ENCODE results near the gene SNX13.
"Not testable (repeated sequence)": the region's sequence is repeated elsewhere in the genome, so short reads cannot be mapped to it uniquely, and the experiment has no call there.

The SNX13 gene

GRCh38 chr7:17910377-17910776, 29.9 kb downstream of the SNX13 start:
- H3K4me2 ChIP-seq (ENCODE audit: low read length): no peak overlapping the region
- no peak overlapping the region for H3K4me3 ChIP-seq (ENCODE audit: low read length)
- H3K9ac ChIP-seq (ENCODE audit: low read depth, low read length): no peak overlapping the region
- no peaks in the 10 kb centered on the region for H3K27me3 ChIP-seq (ENCODE audit: control insufficient read depth, insufficient read depth, low read length)
- peaks cover 1% of the 10 kb centered on the region for H3K4me1 ChIP-seq (ENCODE audit: control insufficient read depth, insufficient read depth, low read length)
- H3K36me3 ChIP-seq (ENCODE audit: insufficient read depth, low read length): no peaks in the 10 kb centered on the region
- H3K9me3 ChIP-seq (replicated peaks; ENCODE audit: low read length): no peaks in the 10 kb centered on the region

DNA sequence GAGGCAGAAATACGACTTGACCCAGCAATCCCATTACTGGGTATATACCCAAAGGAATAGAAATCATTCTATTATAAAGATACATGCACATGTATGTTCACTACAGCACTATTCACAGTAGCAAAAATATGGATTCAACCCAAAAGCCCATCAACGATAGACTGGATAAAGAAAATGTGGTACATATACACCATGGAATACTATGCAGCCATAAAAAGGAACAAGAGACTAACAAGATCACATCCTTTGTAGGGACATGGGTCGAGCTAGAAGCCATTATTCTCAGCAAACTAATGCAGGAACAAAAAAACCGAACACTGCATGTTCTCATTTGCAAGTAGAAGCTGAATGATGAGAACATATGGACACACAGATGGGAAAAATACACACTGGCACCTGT, 31.0 kb downstream of the SNX13 start:
- H3K36me3 ChIP-seq (ENCODE audit: insufficient read depth, low read length); H3K27me3 ChIP-seq (ENCODE audit: control insufficient read depth, insufficient read depth, low read length); H3K4me3 ChIP-seq (ENCODE audit: low read length); H3K9me3 ChIP-seq (replicated peaks; ENCODE audit: low read length); H3K4me1 ChIP-seq (ENCODE audit: control insufficient read depth, insufficient read depth, low read length); H3K9ac ChIP-seq (ENCODE audit: low read depth, low read length); H3K4me2 ChIP-seq (ENCODE audit: low read length): not testable (repeated sequence)

GRCh38 chr7:17907014-17907413, 33.3 kb downstream of the SNX13 start:
- no peaks in the 10 kb centered on the region for H3K36me3 ChIP-seq (ENCODE audit: insufficient read depth, low read length)
- no peak overlapping the region for H3K4me3 ChIP-seq (ENCODE audit: low read length)
- no peaks in the 10 kb centered on the region for H3K4me1 ChIP-seq (ENCODE audit: control insufficient read depth, insufficient read depth, low read length)
- H3K4me2 ChIP-seq (ENCODE audit: low read length): no peak overlapping the region
- H3K27me3 ChIP-seq (ENCODE audit: control insufficient read depth, insufficient read depth, low read length): no peaks in the 10 kb centered on the region
- H3K9me3 ChIP-seq (replicated peaks; ENCODE audit: low read length): no peaks in the 10 kb centered on the region
- no peak overlapping the region for H3K9ac ChIP-seq (ENCODE audit: low read depth, low read length)

DNA sequence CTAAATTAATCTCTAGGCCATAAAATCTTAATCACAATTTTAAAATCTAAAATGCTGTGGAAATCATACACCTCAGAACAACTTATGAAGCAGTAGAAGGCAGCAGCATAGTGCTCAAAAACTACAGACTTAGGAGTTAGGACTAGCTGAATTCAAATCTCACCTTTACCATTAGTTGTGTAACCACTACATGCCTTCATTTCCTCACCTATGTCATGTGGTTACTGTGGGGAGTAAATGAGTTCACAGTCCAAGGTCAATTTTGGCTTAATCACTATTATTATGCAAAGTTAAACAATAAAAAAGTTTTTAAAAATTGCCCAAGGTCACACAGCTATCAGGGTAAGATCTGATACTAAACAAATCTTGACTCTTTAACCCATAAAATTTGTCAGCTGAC, 37.0 kb downstream of the SNX13 start:
- Histone ChIP-seq H3K27me3 (ENCODE audit: control insufficient read depth, insufficient read depth, low read length) (no peaks in the 10 kb centered on the region), H3K4me3 (ENCODE audit: low read length) (no peak overlapping the region), H3K9me3 (replicated peaks; ENCODE audit: low read length) (no peaks in the 10 kb centered on the region), H3K4me2 (ENCODE audit: low read length) (no peak overlapping the region), H3K9ac (ENCODE audit: low read depth, low read length) (no peak overlapping the region), H3K4me1 (ENCODE audit: control insufficient read depth, insufficient read depth, low read length) (no peaks in the 10 kb centered on the region), H3K36me3 (ENCODE audit: insufficient read depth, low read length) (no peaks in the 10 kb centered on the region)

DNA sequence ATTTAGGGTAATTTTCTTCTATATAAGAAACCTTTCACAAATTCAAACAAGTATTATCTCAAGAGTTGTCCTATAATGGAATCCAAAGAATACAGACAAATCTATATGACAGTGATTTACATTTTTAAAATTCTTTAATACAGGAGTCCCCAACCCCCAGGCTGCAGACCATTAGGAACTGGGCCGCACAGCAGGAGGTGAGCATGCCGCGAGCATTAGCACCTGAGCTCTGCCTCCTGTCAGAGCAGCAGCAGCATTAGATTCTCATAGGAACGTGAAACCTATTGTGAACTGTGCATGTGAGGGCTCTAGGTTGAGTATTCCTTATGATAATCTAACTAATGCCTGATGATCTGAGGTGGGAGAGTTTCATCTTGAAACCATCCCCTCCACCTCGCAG, 37.7 kb downstream of the SNX13 start:
- H3K4me1 ChIP-seq (ENCODE audit: control insufficient read depth, insufficient read depth, low read length): no peaks in the 10 kb centered on the region
- H3K4me3 ChIP-seq (ENCODE audit: low read length): no peak overlapping the region
- H3K9ac ChIP-seq (ENCODE audit: low read depth, low read length): no peak overlapping the region
- no peaks in the 10 kb centered on the region for H3K9me3 ChIP-seq (replicated peaks; ENCODE audit: low read length)
- no peaks in the 10 kb centered on the region for H3K36me3 ChIP-seq (ENCODE audit: insufficient read depth, low read length)
- no peaks in the 10 kb centered on the region for H3K27me3 ChIP-seq (ENCODE audit: control insufficient read depth, insufficient read depth, low read length)
- H3K4me2 ChIP-seq (ENCODE audit: low read length): no peak overlapping the region

GRCh38 chr7:17900464-17900863, 39.8 kb downstream of the SNX13 start:
- no peak overlapping the region for H3K4me2 ChIP-seq (ENCODE audit: low read length)
- H3K36me3 ChIP-seq (ENCODE audit: insufficient read depth, low read length): no peaks in the 10 kb centered on the region
- H3K4me1 ChIP-seq (ENCODE audit: control insufficient read depth, insufficient read depth, low read length): no peaks in the 10 kb centered on the region
- no peaks in the 10 kb centered on the region for H3K27me3 ChIP-seq (ENCODE audit: control insufficient read depth, insufficient read depth, low read length)
- no peak overlapping the region for H3K4me3 ChIP-seq (ENCODE audit: low read length)
- no peaks in the 10 kb centered on the region for H3K9me3 ChIP-seq (replicated peaks; ENCODE audit: low read length)
- no peak overlapping the region for H3K9ac ChIP-seq (ENCODE audit: low read depth, low read length)

- H3K9me3 ChIP-seq (replicated peaks; ENCODE audit: low read length): no peaks in the 10 kb centered on the region
- H3K9ac ChIP-seq (ENCODE audit: low read depth, low read length): no peak overlapping the region
- H3K4me3 ChIP-seq (ENCODE audit: low read length): no peak overlapping the region
- no peaks in the 10 kb centered on the region for H3K4me1 ChIP-seq (ENCODE audit: control insufficient read depth, insufficient read depth, low read length)
- H3K4me2 ChIP-seq (ENCODE audit: low read length): no peak overlapping the region
- H3K36me3 ChIP-seq (ENCODE audit: insufficient read depth, low read length): no peaks in the 10 kb centered on the region
- H3K27me3 ChIP-seq (ENCODE audit: control insufficient read depth, insufficient read depth, low read length): no peaks in the 10 kb centered on the region
Measured at GRCh38 chr7:17898111-17898510, 42.2 kb downstream of the SNX13 start.

DNA sequence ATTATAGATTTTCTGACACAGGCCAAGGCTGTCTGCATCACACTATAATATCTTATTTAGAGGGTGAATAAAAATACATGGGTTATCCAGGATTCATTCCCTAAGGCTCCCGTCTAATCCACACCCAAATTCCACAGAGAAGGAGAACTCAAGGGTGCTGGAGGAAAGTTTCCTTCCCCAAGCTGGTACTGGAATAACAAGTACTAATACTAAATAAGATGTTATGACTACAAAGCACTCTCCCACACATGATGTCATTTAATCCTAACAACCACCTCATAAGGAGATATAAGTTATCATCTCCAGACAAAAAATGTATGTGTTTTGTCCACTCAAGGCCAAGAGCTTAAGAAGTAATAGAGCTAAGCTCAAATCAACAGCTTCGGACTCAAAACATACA, 53.0 kb downstream of the SNX13 start:
- H3K4me3 ChIP-seq (ENCODE audit: low read length): no peak overlapping the region
- peaks cover 25% of the 10 kb centered on the region for H3K36me3 ChIP-seq (ENCODE audit: insufficient read depth, low read length)
- H3K4me1 ChIP-seq (ENCODE audit: control insufficient read depth, insufficient read depth, low read length): no peaks in the 10 kb centered on the region
- no peak overlapping the region for H3K9ac ChIP-seq (ENCODE audit: low read depth, low read length)
- H3K27me3 ChIP-seq (ENCODE audit: control insufficient read depth, insufficient read depth, low read length): no peaks in the 10 kb centered on the region
- no peaks in the 10 kb centered on the region for H3K9me3 ChIP-seq (replicated peaks; ENCODE audit: low read length)
- no peak overlapping the region for H3K4me2 ChIP-seq (ENCODE audit: low read length)

DNA sequence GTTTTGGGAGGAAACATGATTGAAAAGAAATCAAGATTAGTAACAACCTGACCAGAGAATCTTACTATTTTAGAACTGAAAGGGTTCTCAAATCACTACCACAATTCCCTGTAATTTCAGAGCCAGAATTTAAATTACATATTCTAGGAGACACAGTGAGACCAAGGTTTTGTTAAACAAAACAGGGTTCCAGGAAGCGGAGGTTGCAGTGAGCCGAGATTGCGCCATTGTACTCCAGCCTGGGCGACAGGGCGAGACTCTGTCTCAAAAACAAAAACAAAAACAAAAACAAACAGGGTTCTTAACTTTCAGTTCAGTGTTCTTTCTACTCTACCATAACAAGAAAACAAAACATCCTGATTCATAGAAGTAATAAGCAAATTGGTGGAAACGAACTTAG, 57.6 kb downstream of the SNX13 start:
- peaks cover 7% of the 10 kb centered on the region for H3K36me3 ChIP-seq (ENCODE audit: insufficient read depth, low read length)
- no peak overlapping the region for H3K4me2 ChIP-seq (ENCODE audit: low read length)
- no peaks in the 10 kb centered on the region for H3K9me3 ChIP-seq (replicated peaks; ENCODE audit: low read length)
- H3K4me1 ChIP-seq (ENCODE audit: control insufficient read depth, insufficient read depth, low read length): no peaks in the 10 kb centered on the region
- H3K27me3 ChIP-seq (ENCODE audit: control insufficient read depth, insufficient read depth, low read length): no peaks in the 10 kb centered on the region
- no peak overlapping the region for H3K9ac ChIP-seq (ENCODE audit: low read depth, low read length)
- H3K4me3 ChIP-seq (ENCODE audit: low read length): no peak overlapping the region

DNA sequence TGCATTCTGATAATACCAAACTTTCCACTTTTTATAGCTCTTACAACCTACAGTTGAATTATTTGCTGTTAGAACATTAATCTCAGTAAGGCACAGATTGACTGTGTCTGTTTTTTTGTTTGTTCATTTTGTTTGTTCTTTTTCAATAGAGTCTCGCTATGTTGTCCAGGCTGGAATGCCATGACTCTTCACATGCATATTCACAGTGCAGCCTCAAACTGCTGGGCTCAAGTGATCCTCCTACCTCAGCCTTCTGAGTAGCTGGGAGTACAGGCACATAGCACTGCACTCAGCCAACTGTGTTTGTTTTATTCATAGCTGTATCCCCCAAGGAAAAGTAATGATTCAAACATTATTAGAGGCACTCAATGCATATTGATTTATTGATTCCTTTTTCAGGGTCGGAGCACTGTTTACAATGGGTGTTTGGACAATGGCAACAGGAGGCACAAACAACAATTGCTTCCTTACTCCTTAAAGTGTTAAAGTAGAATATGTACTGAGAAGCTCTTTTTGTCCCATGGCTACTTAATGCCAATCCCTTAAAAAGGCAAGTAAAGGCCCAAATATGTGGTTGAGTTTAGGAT, 61.1 kb downstream of the SNX13 start:
- Histone ChIP-seq H3K9ac (ENCODE audit: low read depth, low read length) (no peak overlapping the region), H3K36me3 (ENCODE audit: insufficient read depth, low read length) (peaks cover 14% of the 10 kb centered on the region), H3K9me3 (replicated peaks; ENCODE audit: low read length) (no peaks in the 10 kb centered on the region), H3K4me3 (ENCODE audit: low read length) (no peak overlapping the region), H3K27me3 (ENCODE audit: control insufficient read depth, insufficient read depth, low read length) (no peaks in the 10 kb centered on the region), H3K4me2 (ENCODE audit: low read length) (no peak overlapping the region), H3K4me1 (ENCODE audit: control insufficient read depth, insufficient read depth, low read length) (no peaks in the 10 kb centered on the region)

GRCh38 chr7:17878627-17879026, 61.7 kb downstream of the SNX13 start:
- Histone ChIP-seq H3K36me3 (ENCODE audit: insufficient read depth, low read length) (peaks cover 14% of the 10 kb centered on the region), H3K27me3 (ENCODE audit: control insufficient read depth, insufficient read depth, low read length) (no peaks in the 10 kb centered on the region), H3K4me2 (ENCODE audit: low read length) (no peak overlapping the region), H3K9me3 (replicated peaks; ENCODE audit: low read length) (no peaks in the 10 kb centered on the region), H3K9ac (ENCODE audit: low read depth, low read length) (no peak overlapping the region), H3K4me3 (ENCODE audit: low read length) (no peak overlapping the region), H3K4me1 (ENCODE audit: control insufficient read depth, insufficient read depth, low read length) (no peaks in the 10 kb centered on the region)

- no peak overlapping the region for H3K4me2 ChIP-seq (ENCODE audit: low read length)
- H3K27me3 ChIP-seq (ENCODE audit: control insufficient read depth, insufficient read depth, low read length): no peaks in the 10 kb centered on the region
- no peaks in the 10 kb centered on the region for H3K9me3 ChIP-seq (replicated peaks; ENCODE audit: low read length)
- H3K36me3 ChIP-seq (ENCODE audit: insufficient read depth, low read length): peaks cover 27% of the 10 kb centered on the region
- H3K4me3 ChIP-seq (ENCODE audit: low read length): no peak overlapping the region
- H3K4me1 ChIP-seq (ENCODE audit: control insufficient read depth, insufficient read depth, low read length): no peaks in the 10 kb centered on the region
- H3K9ac ChIP-seq (ENCODE audit: low read depth, low read length): no peak overlapping the region
Measured at GRCh38 chr7:17871815-17872533, 68.3 kb downstream of the SNX13 start.

Measured in skeletal muscle satellite cell (primary cell).